T-helper 22 cell (primary cell): Measurements from ENCODE around the gene SLC5A10.
"Not testable (repeated sequence)": the region's sequence is repeated elsewhere in the genome, so short reads cannot be mapped to it uniquely, and the experiment has no call there.

ENCODE experiments used
- DNase-seq: peaks from one replicate; pipeline ENCODE4 v3.0.0-alpha.2; 2020; ENCODE audit warnings: low read depth

The SLC5A10 gene

DNA sequence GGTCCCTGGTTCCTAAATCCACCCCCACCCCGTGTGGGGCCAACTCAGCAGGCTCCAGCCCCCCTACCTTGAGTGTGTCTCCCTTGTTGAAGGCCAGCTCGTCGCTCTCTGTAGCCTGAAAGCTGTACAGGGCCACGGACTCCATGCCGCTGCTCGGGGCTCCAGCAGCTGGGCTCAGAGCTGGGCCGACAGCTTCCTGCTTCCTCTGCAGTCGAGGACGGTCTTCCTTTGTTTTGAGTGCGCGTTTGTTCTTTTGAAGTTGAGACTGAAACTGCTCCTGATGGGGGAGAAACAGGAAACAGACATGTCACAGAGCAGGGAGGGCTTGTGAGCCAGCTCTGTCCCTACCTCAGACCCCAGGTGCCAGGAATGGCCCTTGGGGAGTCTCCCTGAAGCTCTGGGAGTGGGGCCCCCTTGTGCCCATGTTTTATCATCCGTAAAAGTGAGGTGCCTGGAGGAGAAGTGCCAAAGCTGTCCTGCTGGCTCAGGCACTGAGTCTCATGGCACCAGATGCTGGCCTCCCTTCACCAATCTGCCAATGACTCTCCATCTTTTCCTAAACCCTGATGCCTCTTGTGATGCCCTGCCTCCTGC lies 94.9 kb downstream of the SLC5A10 start, which contains the start of gene GRAP:
Gene GRAP (minus strand): TSS at position 176 of the 594 bp plus-strand sequence. CDS start 31 bp downstream, at position 145.
- not testable (repeated sequence) for DNase-seq

DNA sequence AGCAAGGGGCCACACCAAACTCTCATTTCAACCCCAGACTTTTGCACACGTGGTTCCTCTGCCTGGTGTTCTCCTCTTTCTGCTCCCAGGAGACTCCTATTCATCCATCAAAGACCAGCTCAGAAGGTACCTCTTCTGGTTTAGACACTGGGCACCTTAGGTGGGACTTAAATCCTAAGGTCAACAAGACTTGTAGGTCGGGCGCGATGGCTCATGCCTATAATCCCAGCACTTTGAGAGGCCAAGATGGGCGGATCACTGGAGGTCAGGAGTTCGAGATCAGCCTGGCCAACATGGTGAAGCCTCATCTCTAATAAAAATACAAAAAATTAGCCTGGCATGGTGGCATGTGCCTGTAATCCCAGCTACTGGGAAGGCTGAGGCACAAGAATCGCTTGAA lies 95.5 kb downstream of the SLC5A10 start:
- DNase-seq, result not testable (repeated sequence)

DNA sequence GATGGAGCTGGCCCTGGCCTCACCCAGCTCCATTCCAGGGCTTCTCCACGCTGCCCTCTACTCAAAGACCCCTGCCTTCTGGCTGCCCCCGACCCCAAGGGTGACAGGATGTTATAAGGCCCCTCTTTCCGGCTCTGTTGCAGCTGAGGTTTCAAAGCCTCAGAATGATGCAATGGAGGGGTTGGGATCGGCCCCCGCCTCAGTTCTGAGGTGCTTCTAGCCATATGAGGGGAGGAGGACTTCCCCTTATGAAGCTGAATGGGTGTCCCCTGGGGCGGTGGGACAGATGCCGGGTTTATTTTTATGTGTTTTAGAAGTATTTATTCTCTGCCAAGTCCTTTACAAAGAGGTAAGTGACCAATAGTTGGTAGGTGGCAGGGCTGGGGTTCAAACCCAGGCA lies 96.9 kb downstream of the SLC5A10 start:
- DNase-seq, result not testable (repeated sequence)

DNA sequence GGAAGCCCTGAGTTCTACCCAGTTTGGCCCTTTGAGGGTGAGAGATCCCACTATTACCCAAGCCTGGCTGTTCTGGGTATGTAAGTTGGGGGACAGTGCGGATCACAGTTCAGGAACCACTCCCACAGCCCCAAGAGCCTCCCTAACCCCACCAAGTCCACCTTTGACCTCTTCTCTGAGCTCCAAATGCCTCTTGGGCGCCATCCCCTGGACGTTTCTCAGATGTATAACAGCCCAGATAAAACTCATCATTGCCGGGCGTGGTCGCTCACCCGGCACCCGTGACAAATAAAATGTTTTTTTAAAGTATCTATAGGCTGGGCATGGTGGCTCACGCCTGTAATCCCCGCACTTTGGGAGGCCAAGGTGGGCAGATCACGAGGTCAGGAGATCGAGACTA lies 103.5 kb downstream of the SLC5A10 start:
- not testable (repeated sequence) for DNase-seq

DNA sequence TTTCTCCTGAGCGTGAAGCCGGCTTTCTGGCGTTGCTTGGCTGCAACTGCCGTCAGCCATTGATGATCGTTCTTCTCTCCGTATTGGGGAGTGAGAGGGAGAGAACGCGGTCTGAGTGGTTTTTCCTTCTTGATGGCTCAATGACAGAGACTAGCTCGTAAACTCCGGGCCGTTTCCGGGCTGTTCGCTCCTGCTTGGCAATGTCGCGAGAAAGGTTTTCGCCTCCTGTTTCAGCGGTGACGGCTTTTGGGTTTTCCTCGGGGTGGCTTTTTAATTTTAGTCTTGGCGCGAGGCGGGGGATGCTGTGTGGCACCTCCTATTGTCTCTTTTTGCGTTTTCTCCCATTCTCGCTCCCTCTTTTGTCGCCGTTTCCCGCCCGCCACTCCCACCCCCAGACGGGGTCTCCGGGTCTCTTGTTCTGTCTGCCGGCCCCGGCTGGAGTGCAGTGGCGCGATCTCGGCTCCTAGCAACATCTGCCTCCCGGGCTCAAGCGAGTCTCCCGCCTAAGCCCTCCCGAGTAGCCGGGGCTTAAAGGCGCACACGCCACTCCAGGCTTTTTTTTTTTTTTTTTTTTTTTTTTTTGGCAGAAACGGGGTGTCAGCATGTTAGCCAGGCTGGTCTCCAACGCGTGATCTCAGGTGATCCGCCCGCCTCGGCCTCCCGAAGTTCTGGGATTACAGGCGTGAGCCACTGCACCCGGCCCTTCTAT lies 110.2 kb downstream of the SLC5A10 start:
- peak; percentile 17 for DNase-seq

DNA sequence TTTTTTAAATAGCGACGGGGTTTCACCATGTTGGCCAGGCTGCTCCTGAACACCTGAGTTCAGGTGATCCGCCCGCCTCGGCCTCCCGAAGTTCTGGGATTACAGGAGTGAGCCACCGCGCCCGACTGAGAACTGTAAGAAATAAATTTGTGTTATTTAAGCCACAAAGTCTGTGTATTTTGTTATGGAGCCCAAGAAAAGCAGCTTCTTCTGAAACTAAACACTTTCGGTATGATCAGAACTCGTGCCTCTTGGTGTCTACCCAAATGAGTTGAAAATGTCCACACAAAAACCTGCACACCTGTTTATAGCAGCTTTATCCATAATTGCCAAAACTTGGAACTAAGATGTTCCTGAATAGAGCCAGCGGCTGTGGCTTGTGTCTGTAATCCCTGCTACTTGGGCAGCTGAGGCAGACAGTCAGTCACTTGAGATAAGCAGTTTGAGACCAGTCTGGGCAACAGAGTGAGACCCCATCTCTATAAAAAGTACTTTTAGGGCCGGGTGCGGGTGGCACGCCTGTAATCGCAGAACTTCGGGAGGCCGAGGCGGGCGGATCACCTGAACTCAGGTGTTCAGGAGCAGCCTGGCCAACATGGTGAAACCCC lies 110.9 kb downstream of the SLC5A10 start:
- not testable (repeated sequence) for DNase-seq

DNA sequence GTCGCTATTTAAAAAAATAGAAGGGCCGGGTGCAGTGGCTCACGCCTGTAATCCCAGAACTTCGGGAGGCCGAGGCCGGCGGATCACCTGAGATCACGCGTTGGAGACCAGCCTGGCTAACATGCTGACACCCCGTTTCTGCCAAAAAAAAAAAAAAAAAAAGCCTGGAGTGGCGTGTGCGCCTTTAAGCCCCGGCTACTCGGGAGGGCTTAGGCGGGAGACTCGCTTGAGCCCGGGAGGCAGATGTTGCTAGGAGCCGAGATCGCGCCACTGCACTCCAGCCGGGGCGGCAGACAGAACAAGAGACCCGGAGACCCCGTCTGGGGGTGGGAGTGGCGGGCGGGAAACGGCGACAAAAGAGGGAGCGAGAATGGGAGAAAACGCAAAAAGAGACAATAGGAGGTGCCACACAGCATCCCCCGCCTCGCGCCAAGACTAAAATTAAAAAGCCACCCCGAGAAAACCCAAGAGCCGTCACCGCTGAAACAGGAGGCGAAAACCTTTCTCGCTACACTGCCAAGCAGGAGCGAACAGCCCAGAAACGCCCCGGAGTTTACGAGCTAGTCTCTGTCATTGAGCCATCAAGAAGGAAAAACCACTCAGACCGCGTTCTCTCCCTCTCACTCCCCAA lies 111.5 kb downstream of the SLC5A10 start:
- DNase-seq, result peak; percentile 64

DNA sequence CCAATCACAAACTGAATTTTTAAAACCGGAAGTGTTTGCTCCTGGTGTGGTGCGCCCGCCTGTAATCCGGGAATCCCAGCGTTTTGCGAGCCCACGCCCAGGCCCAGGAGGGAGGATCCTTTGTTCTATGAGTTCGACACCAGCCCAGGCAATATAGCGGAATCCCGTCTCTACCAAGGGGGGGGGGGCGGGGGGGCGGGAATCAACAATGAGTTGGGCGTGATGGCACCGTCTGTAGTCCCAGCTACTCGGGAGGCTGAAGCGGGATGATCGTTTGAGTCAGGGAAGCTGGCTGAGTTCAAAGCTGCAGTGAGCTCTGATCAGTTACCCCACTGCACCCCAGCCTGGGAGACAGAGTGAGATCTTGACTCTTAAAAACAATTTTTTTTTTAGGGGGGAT lies 112.4 kb downstream of the SLC5A10 start:
- DNase-seq, result not testable (repeated sequence)

DNA sequence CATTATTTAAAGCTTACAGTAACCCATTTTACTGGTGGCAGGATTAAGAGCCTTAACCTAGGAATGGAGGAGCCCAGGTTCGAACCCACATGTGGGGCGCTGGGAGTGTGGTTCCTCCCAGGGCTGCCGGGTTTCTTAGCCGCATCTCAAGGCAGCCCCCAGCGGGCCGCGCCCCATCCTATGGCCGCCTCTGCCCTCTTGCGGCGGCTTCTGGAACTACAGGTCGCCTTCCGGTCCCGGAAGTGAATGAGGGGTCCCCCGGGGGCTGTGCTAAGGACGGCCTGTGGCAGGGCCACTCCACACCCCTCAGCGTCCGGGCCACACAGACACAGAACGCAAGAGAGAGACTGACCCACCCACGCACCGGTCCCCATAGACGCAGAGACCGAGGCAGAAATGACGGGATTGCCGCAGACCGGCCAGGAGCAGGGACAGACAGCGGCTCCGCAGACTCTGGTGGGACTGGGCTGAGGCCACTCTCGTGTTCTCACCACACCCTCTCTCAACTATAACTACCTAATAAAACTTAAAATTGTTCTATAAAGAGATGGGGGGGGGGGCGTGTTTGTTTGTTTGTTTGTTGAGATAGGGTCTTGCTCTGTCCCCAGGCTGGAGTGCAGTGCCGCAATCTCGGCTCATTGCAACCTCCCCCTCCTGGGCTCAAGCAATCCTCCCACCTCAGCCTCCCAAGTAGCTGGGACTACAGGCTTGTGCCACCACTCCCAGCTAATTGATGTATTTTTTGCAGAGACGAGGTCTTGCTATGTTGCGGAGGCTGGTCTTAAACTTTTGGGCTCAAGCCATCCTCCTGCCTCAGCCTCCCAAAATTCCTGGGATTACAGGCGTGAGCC lies 118.6 kb downstream of the SLC5A10 start:
- DNase-seq, result not testable (repeated sequence)
